SK-N-SH (cell line): ENCODE results near the gene MYO1C. TPM values are rescaled to one million over a fixed set of nuclear protein-coding genes. Genes with fewer than 3 reads are reported as not detected.

ENCODE experiments used
- CHD2 ChIP-seq: fragments of 150-350 bp; IDR thresholded peaks from 2 replicates; pipeline ENCODE4 v1.6.1; 2018; ENCODE audit warnings: low read length; ENCODE audit not compliant: partially characterized antibody
- CTCF ChIP-seq: fragments of 200-600 bp; sonication (generic); IDR thresholded peaks from 2 replicates; pipeline ENCODE4 v1.6.1; 2017; ENCODE audit warnings: antibody characterized with exemption, mild to moderate bottlenecking, moderate library complexity
- ELF1 ChIP-seq: IDR thresholded peaks from 2 replicates; pipeline ENCODE4 v1.4.0; 2012
- EZH2phosphoT487 ChIP-seq: fragments of 200-600 bp; sonication (generic); IDR thresholded peaks from 2 replicates; pipeline ENCODE4 v1.6.1; 2017; ENCODE audit warnings: low read depth, mixed run types, mild to moderate bottlenecking, antibody characterized with exemption, moderate library complexity, borderline replicate concordance
- FOSL2 ChIP-seq: IDR thresholded peaks from 2 replicates; pipeline ENCODE4 v1.4.0; 2012; ENCODE audit warnings: low read depth, mild to moderate bottlenecking, moderate library complexity, borderline replicate concordance
- FOXJ3 ChIP-seq: sonication (generic); formaldehyde crosslinking; IDR thresholded peaks from 2 replicates; pipeline ENCODE4 v1.5.1; 2020; ENCODE audit warnings: mild to moderate bottlenecking, missing genetic modification reagents
- FOXM1 ChIP-seq: IDR thresholded peaks from 2 replicates; pipeline ENCODE4 v1.4.0; 2012; ENCODE audit warnings: low read depth, mild to moderate bottlenecking
- JUND ChIP-seq: IDR thresholded peaks from 2 replicates; pipeline ENCODE4 v1.4.0; 2012
- MAX ChIP-seq: IDR thresholded peaks from 2 replicates; pipeline ENCODE4 v1.4.0; 2012; ENCODE audit warnings: low read depth
- MXI1 ChIP-seq: IDR thresholded peaks from 2 replicates; pipeline ENCODE4 v1.6.1; 2012; ENCODE audit warnings: mild to moderate bottlenecking, low read depth, low read length, improper control_type of control experiment
- SIN3A ChIP-seq: IDR thresholded peaks from 2 replicates; pipeline ENCODE4 v1.6.1; 2012; ENCODE audit warnings: low read depth, mild to moderate bottlenecking, low read length, moderate library complexity, borderline replicate concordance
- SMC3 ChIP-seq: IDR thresholded peaks from 2 replicates; pipeline ENCODE4 v1.6.1; 2012; ENCODE audit warnings: low read depth, low read length, improper control_type of control experiment
- TEAD4 ChIP-seq: IDR thresholded peaks from 2 replicates; pipeline ENCODE4 v1.4.0; 2012; ENCODE audit warnings: mild to moderate bottlenecking, borderline replicate concordance; ENCODE audit not compliant: insufficient read depth
- USF1 ChIP-seq: IDR thresholded peaks from 2 replicates; pipeline ENCODE4 v1.4.0; 2012; ENCODE audit warnings: low read depth, borderline replicate concordance
- USF2 ChIP-seq: fragments of 150-350 bp; IDR thresholded peaks from 2 replicates; pipeline ENCODE4 v1.6.1; 2017; ENCODE audit warnings: antibody characterized with exemption, low read length, low read depth, borderline replicate concordance
- YY1 ChIP-seq: IDR thresholded peaks from 2 replicates; pipeline ENCODE4 v1.4.0; 2012; ENCODE audit warnings: low read depth, mild to moderate bottlenecking
- ZBTB33 ChIP-seq: IDR thresholded peaks from 2 replicates; pipeline ENCODE4 v1.4.0; 2012; ENCODE audit warnings: low read depth, borderline replicate concordance
- polyA plus RNA-seq, 3 experiments: library from polyadenylated mRNA; depleted of rRNA; stranded (reverse); fragments of >200 nt; gene quantifications; 2 replicates each; pipeline ENCODE4 v1.2.3, GENCODE V29; 2012

Gene MYO1C
- polyA plus RNA-seq, 1 of the 3 experiments (the other 2 are of a cell fraction): 102 TPM

- TF ChIP-seq FOSL2 (no peak), ZBTB33 (no peak), MXI1 (peak; percentile 50; the same call in 1 of the 2 replicates), ELF1 (peak; percentile 53), SIN3A (peak; percentile 76; the same call in 1 of the 2 replicates), EZH2phosphoT487 (no peak), FOXM1 (no peak), MAX (peak; percentile 4; the same call in 1 of the 2 replicates), SMC3 (no peak), USF1 (no peak), TEAD4 (0 out of 2 replicates have a peak, but pooled peaks have one; percentile 25), USF2 (no peak), CHD2 (peak; percentile 73), FOXJ3 (CRISPR knock-in tag) (no peak), CTCF (0 out of 2 replicates have a peak, but pooled peaks have one; percentile 5), JUND (no peak), YY1 (peak; percentile 98)
Observed at GRCh38 chr17:1455797-1456599, 36.5 kb downstream of the MYO1C start, which contains the start of gene CRK (continued).
